HCT116 (cell line): Measurements from ENCODE around the gene GNAO1.

Source experiments
- ATF3 ChIP-seq: IDR thresholded peaks from 2 replicates; pipeline ENCODE4 v1.6.1; 2012
- CBX3 ChIP-seq: IDR thresholded peaks from 2 replicates; pipeline ENCODE4 v1.6.1; 2012; ENCODE audit warnings: low read depth
- CTCF ChIP-seq, 3 experiments: fragments of 200-600 bp in 1 of 3; sonication (generic) in 1 of 3; IDR thresholded peaks in 2 of 3; conservative IDR thresholded peaks in 1 of 3; 2 replicates each; pipeline ENCODE4 v1.5.1; 2012 to 2017; ENCODE audit warnings: low read depth in 2 of 3, low read length in 2 of 3, antibody characterized with exemption in 1 of 3, borderline replicate concordance in 1 of 3, control low read depth in 1 of 3, mild to moderate bottlenecking in 1 of 3, mixed read lengths in 1 of 3, mixed run types in 1 of 3, moderate library complexity in 1 of 3; ENCODE audit not compliant: insufficient read depth in 1 of 3
- EGR1 ChIP-seq: IDR thresholded peaks from 2 replicates; pipeline ENCODE4 v1.6.1; 2012; ENCODE audit warnings: low read depth
- EZH2 ChIP-seq: fragments of 200-600 bp; sonication (generic); IDR thresholded peaks from 2 replicates; pipeline ENCODE4 v1.6.1; 2017; ENCODE audit warnings: antibody characterized with exemption, mixed run types
- EZH2phosphoT487 ChIP-seq: fragments of 200-600 bp; IDR thresholded peaks from 2 replicates; pipeline ENCODE4 v1.6.1; 2018; ENCODE audit warnings: antibody characterized with exemption, borderline replicate concordance
- POLR2A ChIP-seq: IDR thresholded peaks from 2 replicates; pipeline ENCODE4 v1.7.0; 2011; ENCODE audit warnings: borderline replicate concordance; ENCODE audit not compliant: insufficient read depth, insufficient read length; ENCODE audit errors: extremely low read depth
- POLR2AphosphoS5 ChIP-seq: IDR thresholded peaks from 2 replicates; pipeline ENCODE4 v1.6.1; 2011; ENCODE audit warnings: mild to moderate bottlenecking, low read depth, low read length, moderate library complexity
- SP1 ChIP-seq: IDR thresholded peaks from 2 replicates; pipeline ENCODE4 v1.6.1; 2012; ENCODE audit warnings: low read depth
- SRF ChIP-seq: IDR thresholded peaks from 2 replicates; pipeline ENCODE4 v1.6.1; 2012; ENCODE audit warnings: low read depth
- TCF7L2 ChIP-seq: IDR thresholded peaks from 2 replicates; pipeline ENCODE4 v1.7.0; 2011; ENCODE audit warnings: borderline replicate concordance, inconsistent platforms; ENCODE audit not compliant: insufficient read depth, insufficient read length; ENCODE audit errors: extremely low read depth
- ZNF274 ChIP-seq: fragments of 200-500 bp; sonication (Bioruptor generic); IDR thresholded peaks from 2 replicates; pipeline ENCODE4 v1.6.1; 2014; ENCODE audit warnings: mild to moderate bottlenecking, low read depth, low read length, inconsistent platforms
- TF ChIP-seq, protein P1 (sequence below): IDR thresholded peaks from 2 replicates; pipeline ENCODE4 v1.6.1; 2012

- TF ChIP-seq POLR2A: no peak
- no peak for TF ChIP-seq CTCF (IDR thresholded peaks at IDR 0.05 in 2 of 3, conservative IDR thresholded peaks at IDR 0.05 in 1 of 3; ENCODE audit: borderline replicate concordance in 1 of 3, insufficient read depth in 1 of 3, low read depth in 2 of 3, low read length in 2 of 3)
- TF ChIP-seq SP1: no peak
- TF ChIP-seq ATF3: no peak
- TF ChIP-seq, protein P1, sequence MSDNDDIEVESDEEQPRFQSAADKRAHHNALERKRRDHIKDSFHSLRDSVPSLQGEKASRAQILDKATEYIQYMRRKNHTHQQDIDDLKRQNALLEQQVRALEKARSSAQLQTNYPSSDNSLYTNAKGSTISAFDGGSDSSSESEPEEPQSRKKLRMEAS: no peak
- TF ChIP-seq EGR1: no peak
- no peak for TF ChIP-seq EZH2phosphoT487
- TF ChIP-seq EZH2: no peak
- no peak for TF ChIP-seq POLR2AphosphoS5
- TF ChIP-seq TCF7L2: no peak
- TF ChIP-seq SRF: no peak
- TF ChIP-seq CBX3: no peak
- TF ChIP-seq ZNF274: no peak
Observed at GRCh38 chr16:56327071-56327928, 136.0 kb downstream of the GNAO1 start.
